ENCODE results near the gene CFAP45. TPM values are rescaled to one million over a fixed set of nuclear protein-coding genes. Genes with fewer than 3 reads are reported as not detected.

CFAP45 gene
- total and polyA plus RNA-seq, 9 of the 15 experiments (the other 6 are each of a cell fraction or from before 2014, with no cell fraction given): 0.65 to 2.4 (median 1.5) TPM

GRCh38 chr1:159925719-159926078 is 25.7 kb upstream of the CFAP45 start (continued):
- no peak for TF ChIP-seq ETV1 (tag; conservative IDR thresholded peaks at IDR 0.05; ENCODE audit: low read depth)
- TF ChIP-seq TAF9B (IDR thresholded peaks at IDR 0.05; ENCODE audit: partially characterized antibody): no peak
- TF ChIP-seq RB1 (IDR thresholded peaks at IDR 0.05; ENCODE audit: low read depth): no peak
- TF ChIP-seq RNF2 (IDR thresholded peaks at IDR 0.05): no peak
- TF ChIP-seq ZNF583 (CRISPR knock-in tag; IDR thresholded peaks at IDR 0.05): no peak
- no peak for TF ChIP-seq ELK3 (CRISPR knock-in tag; IDR thresholded peaks at IDR 0.05)
- no peak for TF ChIP-seq SIRT6 (IDR thresholded peaks at IDR 0.05; ENCODE audit: low read depth, low read length)
- TF ChIP-seq CTBP1 (IDR thresholded peaks at IDR 0.05; ENCODE audit: borderline replicate concordance): no peak
- TF ChIP-seq, protein P1, sequence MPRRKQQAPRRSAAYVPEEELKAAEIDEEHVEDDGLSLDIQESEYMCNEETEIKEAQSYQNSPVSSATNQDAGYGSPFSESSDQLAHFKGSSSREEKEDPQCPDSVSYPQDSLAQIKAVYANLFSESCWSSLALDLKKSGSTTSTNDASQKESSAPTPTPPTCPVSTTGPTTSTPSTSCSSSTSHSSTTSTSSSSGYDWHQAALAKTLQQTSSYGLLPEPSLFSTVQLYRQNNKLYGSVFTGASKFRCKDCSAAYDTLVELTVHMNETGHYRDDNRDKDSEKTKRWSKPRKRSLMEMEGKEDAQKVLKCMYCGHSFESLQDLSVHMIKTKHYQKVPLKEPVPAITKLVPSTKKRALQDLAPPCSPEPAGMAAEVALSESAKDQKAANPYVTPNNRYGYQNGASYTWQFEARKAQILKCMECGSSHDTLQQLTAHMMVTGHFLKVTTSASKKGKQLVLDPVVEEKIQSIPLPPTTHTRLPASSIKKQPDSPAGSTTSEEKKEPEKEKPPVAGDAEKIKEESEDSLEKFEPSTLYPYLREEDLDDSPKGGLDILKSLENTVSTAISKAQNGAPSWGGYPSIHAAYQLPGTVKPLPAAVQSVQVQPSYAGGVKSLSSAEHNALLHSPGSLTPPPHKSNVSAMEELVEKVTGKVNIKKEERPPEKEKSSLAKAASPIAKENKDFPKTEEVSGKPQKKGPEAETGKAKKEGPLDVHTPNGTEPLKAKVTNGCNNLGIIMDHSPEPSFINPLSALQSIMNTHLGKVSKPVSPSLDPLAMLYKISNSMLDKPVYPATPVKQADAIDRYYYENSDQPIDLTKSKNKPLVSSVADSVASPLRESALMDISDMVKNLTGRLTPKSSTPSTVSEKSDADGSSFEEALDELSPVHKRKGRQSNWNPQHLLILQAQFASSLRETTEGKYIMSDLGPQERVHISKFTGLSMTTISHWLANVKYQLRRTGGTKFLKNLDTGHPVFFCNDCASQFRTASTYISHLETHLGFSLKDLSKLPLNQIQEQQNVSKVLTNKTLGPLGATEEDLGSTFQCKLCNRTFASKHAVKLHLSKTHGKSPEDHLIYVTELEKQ (CRISPR knock-in tag; IDR thresholded peaks at IDR 0.05): no peak
- no peak for TF ChIP-seq ELF1 (tag; IDR thresholded peaks at IDR 0.05)
- no peak for TF ChIP-seq ZNF395 (CRISPR knock-in tag; IDR thresholded peaks at IDR 0.05)
- TF ChIP-seq CTCF (IDR thresholded peaks at IDR 0.05 in 2 of 3, conservative IDR thresholded peaks at IDR 0.05 in 1 of 3; ENCODE audit: insufficient read depth in 2 of 3, low read depth in 1 of 3, low read length in 3 of 3): no peak
- no peak for TF ChIP-seq ID3 (CRISPR knock-in tag; IDR thresholded peaks at IDR 0.05)
- TF ChIP-seq ID3 (tag; IDR thresholded peaks at IDR 0.05): no peak
- no peak for TF ChIP-seq BCLAF1 (IDR thresholded peaks at IDR 0.05; ENCODE audit: borderline replicate concordance in 1 of 2, control insufficient read depth in 1 of 2, low read depth in 2 of 2, low read length in 1 of 2)
- TF ChIP-seq ZFPM2 (CRISPR knock-in tag; IDR thresholded peaks at IDR 0.05): no peak
- TF ChIP-seq SMARCE1 (IDR thresholded peaks at IDR 0.05): no peak
- no peak for TF ChIP-seq ZNF77 (CRISPR knock-in tag; IDR thresholded peaks at IDR 0.05)

Measured in K562 (cell line).